Right lobe of liver (tissue), 6 donors: ENCODE results near the gene ANO6. TPM values are rescaled to one million over a fixed set of nuclear protein-coding genes. Genes with fewer than 3 reads are reported as not detected.

Experiments
- ATAC-seq, 4 donors: fragments of 200-7000 bp; cut with Tn5 transposase; one replicate each; pipeline ENCODE4 v1.9.1; 2020; ENCODE audit warnings: mild to moderate bottlenecking in 4 of 4, moderate library complexity in 4 of 4
- DNase-seq, 3 donors: peaks; one replicate each; pipeline ENCODE4 v3.0.0-alpha.2; 2020
- H3K27ac ChIP-seq, 3 donors: fragments of 200-600 bp; one replicate each; pipeline ENCODE4 v1.8.0; 2022
- H3K27me3 ChIP-seq, 2 donors: fragments of 200-600 bp; one replicate each; pipeline ENCODE4 v1.8.0; 2022
- H3K36me3 ChIP-seq, 4 donors: fragments of 200-600 bp; sonication (generic) in 1 of 4; one replicate each; pipeline versions ENCODE4 v1.5.1 to v1.8.0; 2017 to 2022; ENCODE audit warnings: control low read depth in 1 of 4
- H3K4me1 ChIP-seq, 4 donors: fragments of 200-600 bp; sonication (generic) in 1 of 4; one replicate each; pipeline versions ENCODE4 v1.5.1 to v1.8.0; 2017 to 2022; ENCODE audit warnings: control low read depth in 1 of 4
- H3K4me3 ChIP-seq, 3 donors: fragments of 200-600 bp; one replicate each; pipeline ENCODE4 v1.8.0; 2022
- H3K9me3 ChIP-seq, 4 donors: fragments of 200-600 bp; sonication (generic) in 1 of 4; one replicate each; pipeline versions ENCODE4 v1.5.1 to v1.8.0; 2017 to 2022; ENCODE audit warnings: control low read depth in 1 of 4
- POLR2A ChIP-seq: fragments of 450-650 bp; IDR thresholded peaks from one replicate; pipeline ENCODE4 v1.6.1; 2017; ENCODE audit warnings: antibody characterized with exemption, mild to moderate bottlenecking
- WGBS: methylation state at CpG from one replicate; pipeline ENCODE4 v1.1.6; 2018; ENCODE audit warnings: low coverage, low lambda C conversion rate; ENCODE audit not compliant: insufficient coverage; ENCODE audit errors: missing lambda C conversion rate; 5-methylcytosine and 5-hydroxymethylcytosine counted together
- intact Hi-C, 2 donors: fragments of 100-400 bp; cut with DNase I; formaldehyde crosslinking; loops; one replicate each; pipeline versions ENCODE4 v1.11.2 to v1.14.1; 2022
- total RNA-seq, 6 experiments: library from RNA; depleted of rRNA in 2 of 6; stranded (reverse); fragments of >200 nt in 2 of 6; fragmentation: NEBNext Ultra II Directional in 3 of 6; extraction: Animal tissue kit (Norgen Biotek cat#: 25700) in 3 of 6; gene quantifications; one replicate each; pipeline versions ENCODE4 v1.1.0 to v1.2.4, GENCODE V29; 2016 to 2023
- TF ChIP-seq, protein P1 (sequence below), 4 donors: fragments of 200-600 bp in 3 of 4; fragments of 450-650 bp in 1 of 4; IDR thresholded peaks; one replicate each; pipeline versions ENCODE4 v1.5.1 to v1.8.0; 2016 to 2022; ENCODE audit warnings: antibody characterized with exemption in 4 of 4, mild to moderate bottlenecking in 2 of 4
- donor health status: DM: no; HTN: yes; CAD: no.
- donor health status: DM: no; HTN: no; CAD: no.
- donor health status: DM: no; HTN: no; CAD: no.
- donor health status: DM: no; HTN: yes; CAD: no.
- donor health status: DM: no; HTN: yes; CAD: no.

ANO6 gene
- total RNA-seq, 6 experiments from 2014 or later = 41.8 to 78.5 (median 48.9) TPM

DNA sequence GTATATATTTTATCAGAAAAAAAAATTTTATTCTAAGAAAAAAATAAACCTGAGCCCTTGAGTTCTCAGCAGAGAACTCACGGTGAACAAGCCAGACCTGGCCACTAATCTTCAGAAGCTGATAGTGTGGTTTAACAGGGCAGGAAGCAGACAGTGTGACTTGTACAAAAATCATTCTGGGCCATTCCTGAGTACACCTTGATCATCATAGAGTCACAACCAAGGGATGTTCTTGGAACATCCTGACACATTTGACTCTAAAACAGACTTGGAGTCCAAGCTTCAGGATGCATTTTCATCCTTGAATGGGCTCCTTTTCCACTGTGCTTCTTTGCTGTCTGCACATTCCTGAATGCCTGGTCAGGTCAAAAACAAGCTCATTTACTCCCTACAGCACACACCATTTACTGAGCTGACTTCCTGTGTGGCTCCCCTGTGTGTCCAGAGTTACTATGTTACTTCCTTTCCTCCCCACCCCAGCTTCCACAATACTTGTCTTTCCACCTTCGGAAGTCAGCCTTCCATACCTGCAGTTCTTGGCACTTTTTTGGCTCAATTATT is 112.0 kb downstream of the ANO6 start:
- ATAC-seq (no peak), DNase-seq (no peak)
- TF ChIP-seq, protein P1, sequence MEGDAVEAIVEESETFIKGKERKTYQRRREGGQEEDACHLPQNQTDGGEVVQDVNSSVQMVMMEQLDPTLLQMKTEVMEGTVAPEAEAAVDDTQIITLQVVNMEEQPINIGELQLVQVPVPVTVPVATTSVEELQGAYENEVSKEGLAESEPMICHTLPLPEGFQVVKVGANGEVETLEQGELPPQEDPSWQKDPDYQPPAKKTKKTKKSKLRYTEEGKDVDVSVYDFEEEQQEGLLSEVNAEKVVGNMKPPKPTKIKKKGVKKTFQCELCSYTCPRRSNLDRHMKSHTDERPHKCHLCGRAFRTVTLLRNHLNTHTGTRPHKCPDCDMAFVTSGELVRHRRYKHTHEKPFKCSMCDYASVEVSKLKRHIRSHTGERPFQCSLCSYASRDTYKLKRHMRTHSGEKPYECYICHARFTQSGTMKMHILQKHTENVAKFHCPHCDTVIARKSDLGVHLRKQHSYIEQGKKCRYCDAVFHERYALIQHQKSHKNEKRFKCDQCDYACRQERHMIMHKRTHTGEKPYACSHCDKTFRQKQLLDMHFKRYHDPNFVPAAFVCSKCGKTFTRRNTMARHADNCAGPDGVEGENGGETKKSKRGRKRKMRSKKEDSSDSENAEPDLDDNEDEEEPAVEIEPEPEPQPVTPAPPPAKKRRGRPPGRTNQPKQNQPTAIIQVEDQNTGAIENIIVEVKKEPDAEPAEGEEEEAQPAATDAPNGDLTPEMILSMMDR (IDR thresholded peaks at IDR 0.05) = no peak
- no peak for TF ChIP-seq POLR2A
- Histone ChIP-seq H3K27ac (no peak overlapping the region), H3K36me3 (no peaks in the 10 kb centered on the region), H3K4me1 (peaks cover 0 to 10% (median 2%) of the 10 kb centered on the region in 4 donors), H3K27me3 (no peaks in the 10 kb centered on the region), H3K9me3 (no peaks in the 10 kb centered on the region), H3K4me3 (no peak overlapping the region)
- intact Hi-C loops = no loop called here
- 80% methylated on average over 2 of the region's 2 CpGs for WGBS

DNA sequence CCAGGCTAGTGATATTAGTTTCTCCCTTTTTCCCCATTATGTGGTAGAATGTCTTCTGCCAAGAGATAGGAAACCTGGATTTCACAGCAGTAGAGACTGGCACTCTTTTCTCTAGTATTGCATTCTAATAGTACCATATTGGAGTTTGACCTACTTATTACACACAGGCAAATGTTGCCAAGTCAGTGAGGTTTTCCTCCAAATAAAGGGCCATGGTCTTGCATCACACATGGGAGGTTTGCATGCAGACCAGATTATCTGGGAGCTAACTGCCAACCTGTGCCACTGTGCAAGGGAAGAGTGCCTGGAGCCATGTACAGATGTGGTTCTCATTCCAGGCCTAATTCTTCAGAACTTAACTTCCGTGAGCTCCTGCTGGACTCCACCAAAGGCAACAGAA is 113.3 kb downstream of the ANO6 start:
- Histone ChIP-seq H3K27ac (peak overlapping the region in 1 of 3 donors; percentile 11), H3K4me3 (no peak overlapping the region), H3K4me1 (peaks cover 0 to 10% (median 2%) of the 10 kb centered on the region in 4 donors), H3K36me3 (no peaks in the 10 kb centered on the region), H3K27me3 (no peaks in the 10 kb centered on the region), H3K9me3 (no peaks in the 10 kb centered on the region)
- 40% methylated on average over 1 of the region's 1 CpG for WGBS
- peak; percentile 96 to 99 (median 98) for ATAC-seq
- DNase-seq = peak; percentile 30 to 86 (median 65)
- intact Hi-C loops = no loop called here
- TF ChIP-seq, protein P1 (IDR thresholded peaks at IDR 0.05) = no peak
- no peak for TF ChIP-seq POLR2A

- Histone ChIP-seq H3K9me3 (no peaks in the 10 kb centered on the region), H3K36me3 (no peaks in the 10 kb centered on the region), H3K27me3 (no peaks in the 10 kb centered on the region), H3K4me3 (no peak overlapping the region), H3K27ac (no peak overlapping the region), H3K4me1 (peaks cover 0 to 10% (median 2%) of the 10 kb centered on the region in 4 donors)
- WGBS = 60% methylated on average over 1 of the region's 1 CpG
- DNase-seq (no peak), ATAC-seq (no peak)
- intact Hi-C loops = no loop called here
- TF ChIP-seq POLR2A = no peak
- TF ChIP-seq, protein P1 (IDR thresholded peaks at IDR 0.05) = no peak
These were observed 113.8 kb downstream of the ANO6 start for GRCh38 chr12:45329702-45330101.

- H3K9me3 ChIP-seq = no peaks in the 10 kb centered on the region
- no peak for ATAC-seq
- H3K27me3 ChIP-seq = no peaks in the 10 kb centered on the region
- peaks cover 0 to 10% (median 2%) of the 10 kb centered on the region in 4 donors for H3K4me1 ChIP-seq
- no peak overlapping the region for H3K4me3 ChIP-seq
- no peak overlapping the region for H3K27ac ChIP-seq
- TF ChIP-seq, protein P1 (IDR thresholded peaks at IDR 0.05) = no peak
- TF ChIP-seq POLR2A = no peak
- DNase-seq = no peak
- intact Hi-C loops = no loop called here
- 51% methylated on average over 2 of the region's 2 CpGs for WGBS
- no peaks in the 10 kb centered on the region for H3K36me3 ChIP-seq
These were observed 115.7 kb downstream of the ANO6 start for GRCh38 chr12:45331552-45331951.
